Caco-2 (cell line): Measurements from ENCODE around the gene CERT1. TPM values are rescaled to one million over a fixed set of nuclear protein-coding genes. Genes with fewer than 3 reads are reported as not detected.
"Not testable (repeated sequence)": the region's sequence is repeated elsewhere in the genome, so short reads cannot be mapped to it uniquely, and the experiment has no call there.

Source experiments
- BruUV-seq: library from RNA; stranded (reverse); fragments of 400-500 nt; replicated peaks from 2 replicates; lab custom pipeline; 2021; lab: Mats Ljungman, UMichigan
- CTCF ChIA-PET: fragments of 300-600 bp; sonication (Branson Sonifier 250); formaldehyde crosslinking; loops from one replicate; lab custom pipeline; 2022; ENCODE audit warnings: antibody characterized with exemption; lab: Charles Lee
- POLR2A ChIA-PET: fragments of 300-600 bp; sonication (Branson Sonifier 250); formaldehyde crosslinking; loops from one replicate; lab custom pipeline; 2022; ENCODE audit warnings: antibody characterized with exemption; lab: Charles Lee
- DNase-seq, 2 experiments: peaks; one replicate each; pipeline versions ENCODE4 v3.0.0 to v3.0.0-alpha.2; 2020 to 2022
- H3K27me3 ChIP-seq: replicated peaks from 2 replicates; pipeline ENCODE4 v1.6.0; 2011; ENCODE audit warnings: low read length; ENCODE audit not compliant: control insufficient read depth, insufficient read depth
- H3K36me3 ChIP-seq: 2 replicates; pipeline ENCODE4 v1.5.1; 2011; ENCODE audit warnings: low read length; ENCODE audit not compliant: control insufficient read depth, insufficient read depth
- H3K4me1 ChIP-seq: fragments of 250-450 bp; sonication (Bioruptor Pico); 2 replicates; pipeline ENCODE4 v1.5.1; 2020; ENCODE audit warnings: mild to moderate bottlenecking
- H3K4me3 ChIP-seq: 2 replicates; pipeline ENCODE4 v1.5.1; 2011; ENCODE audit warnings: low read depth, mild to moderate bottlenecking, control low read depth, low read length
- H3K9me3 ChIP-seq: fragments of 250-450 bp; sonication (Bioruptor Pico); 2 replicates; pipeline ENCODE4 v1.5.1; 2020; ENCODE audit warnings: mild to moderate bottlenecking, moderate library complexity
- H3K27ac Mint-ChIP-seq: one replicate; pipeline ENCODE4 v1.8.0; 2022; ENCODE audit warnings: mixed read lengths; ENCODE audit not compliant: unreplicated experiment
- H3K27me3 Mint-ChIP-seq: one replicate; pipeline ENCODE4 v1.8.0; 2022; ENCODE audit warnings: mixed read lengths; ENCODE audit not compliant: insufficient read depth, unreplicated experiment
- H3K36me3 Mint-ChIP-seq: one replicate; pipeline ENCODE4 v1.8.0; 2022; ENCODE audit warnings: mild to moderate bottlenecking, mixed read lengths; ENCODE audit not compliant: insufficient read depth, unreplicated experiment
- H3K4me1 Mint-ChIP-seq: one replicate; pipeline ENCODE4 v1.8.0; 2022; ENCODE audit warnings: low read depth, mixed read lengths; ENCODE audit not compliant: unreplicated experiment
- H3K4me3 Mint-ChIP-seq: one replicate; pipeline ENCODE4 v1.8.0; 2022; ENCODE audit warnings: mild to moderate bottlenecking, moderate library complexity, mixed read lengths; ENCODE audit not compliant: unreplicated experiment
- H3K9me3 Mint-ChIP-seq: one replicate; pipeline ENCODE4 v1.8.0; 2022; ENCODE audit warnings: mixed read lengths; ENCODE audit not compliant: unreplicated experiment
- CTCF ChIP-seq, 2 experiments: fragments of 200-600 bp in 1 of 2; IDR thresholded peaks; 1 replicate in 1 of 2; 2 replicates in 1 of 2; pipeline versions ENCODE4 v1.5.1 to v1.8.0; 2011 to 2022; ENCODE audit warnings: antibody characterized with exemption in 1 of 2, control low read depth in 1 of 2, inconsistent platforms in 1 of 2, low read depth in 1 of 2, low read length in 1 of 2, mild to moderate bottlenecking in 1 of 2, moderate library complexity in 1 of 2; ENCODE audit not compliant: insufficient read depth in 1 of 2, severe bottlenecking in 1 of 2, unreplicated experiment in 1 of 2
- intact Hi-C: fragments of 100-400 bp; cut with micrococcal nuclease; formaldehyde crosslinking; loops from one replicate; pipeline ENCODE4 v1.10.0; 2022; ENCODE audit not compliant: unreplicated experiment
- total RNA-seq: library from RNA; stranded (reverse); gene quantifications from 2 replicates; pipeline ENCODE4 v1.2.3, GENCODE V29; 2022

Gene CERT1
- total RNA-seq, 1 experiment from 2014 or later = 44.3 TPM

GRCh38 chr5:75536694-75537360 lies 25.4 kb upstream of the CERT1 start:
- POLR2A ChIA-PET = no interaction called here
- TF ChIP-seq CTCF (IDR thresholded peaks at IDR 0.05; ENCODE audit: insufficient read depth in 1 of 2, low read depth in 1 of 2, low read length in 1 of 2, severe bottlenecking in 1 of 2, unreplicated experiment in 1 of 2) = no peak

GRCh38 chr5:75536147-75536546 lies 24.7 kb upstream of the CERT1 start:
- Mint-ChIP-seq H3K36me3 (no peaks in the 10 kb centered on the region), H3K4me3 (no peak overlapping the region), H3K9me3 (peaks cover 8% of the 10 kb centered on the region), H3K4me1 (no peaks in the 10 kb centered on the region), H3K27me3 (no peaks in the 10 kb centered on the region), H3K27ac (no peak overlapping the region)
- no peaks in the 10 kb centered on the region for H3K36me3 ChIP-seq
- no peaks in the 10 kb centered on the region for H3K4me1 ChIP-seq
- TF ChIP-seq CTCF (IDR thresholded peaks at IDR 0.05; ENCODE audit: insufficient read depth in 1 of 2, low read depth in 1 of 2, low read length in 1 of 2, severe bottlenecking in 1 of 2, unreplicated experiment in 1 of 2) = no peak
- intact Hi-C loops = no loop called here
- no peaks in the 10 kb centered on the region for H3K27me3 ChIP-seq
- ChIA-PET CTCF (no interaction called here), POLR2A (no interaction called here)
- H3K9me3 ChIP-seq = peaks cover 5% of the 10 kb centered on the region; the same call in 1 of the 2 replicates
- no TSS peak for BruUV-seq
- no peak for DNase-seq
- no peak overlapping the region for H3K4me3 ChIP-seq

More at GRCh38 chr5:75536694-75537360, 25.4 kb upstream of the CERT1 start:
- intact Hi-C loops = no loop called here
- DNase-seq = no peak
- no peaks in the 10 kb centered on the region for H3K27me3 ChIP-seq
- H3K4me1 ChIP-seq = no peaks in the 10 kb centered on the region
- no peaks in the 10 kb centered on the region for H3K36me3 ChIP-seq
- CTCF ChIA-PET = no interaction called here
- no peak overlapping the region for H3K4me3 ChIP-seq
- Mint-ChIP-seq H3K4me1 (no peaks in the 10 kb centered on the region), H3K27ac (no peak overlapping the region), H3K27me3 (no peaks in the 10 kb centered on the region), H3K9me3 (peaks cover 8% of the 10 kb centered on the region), H3K36me3 (no peaks in the 10 kb centered on the region), H3K4me3 (no peak overlapping the region)
- BruUV-seq = no TSS peak
- peaks cover 5% of the 10 kb centered on the region; the same call in 1 of the 2 replicates for H3K9me3 ChIP-seq

- H3K9me3 Mint-ChIP-seq = peaks cover 8% of the 10 kb centered on the region
- ChIA-PET POLR2A (no interaction called here), CTCF (no interaction called here)
- H3K27me3 ChIP-seq = no peaks in the 10 kb centered on the region
- H3K4me1 ChIP-seq = no peaks in the 10 kb centered on the region
- no peak overlapping the region for H3K4me3 Mint-ChIP-seq
- no peaks in the 10 kb centered on the region for H3K36me3 ChIP-seq
- H3K27me3 Mint-ChIP-seq = no peaks in the 10 kb centered on the region
- peaks cover 5% of the 10 kb centered on the region; the same call in 1 of the 2 replicates for H3K9me3 ChIP-seq
- H3K27ac Mint-ChIP-seq = no peak overlapping the region
- no peaks in the 10 kb centered on the region for H3K36me3 Mint-ChIP-seq
- no TSS peak for BruUV-seq
- no peak for DNase-seq
- intact Hi-C loops = no loop called here
- H3K4me3 ChIP-seq = no peak overlapping the region
- no peaks in the 10 kb centered on the region for H3K4me1 Mint-ChIP-seq
- TF ChIP-seq CTCF (IDR thresholded peaks at IDR 0.05; ENCODE audit: insufficient read depth in 1 of 2, low read depth in 1 of 2, low read length in 1 of 2, severe bottlenecking in 1 of 2, unreplicated experiment in 1 of 2) = no peak
Observed at GRCh38 chr5:75534734-75535133, 23.3 kb upstream of the CERT1 start.

- not testable (repeated sequence) for H3K4me1 ChIP-seq, H3K4me3 Mint-ChIP-seq
Observed at GRCh38 chr5:75533716-75534115, 22.3 kb upstream of the CERT1 start.

More at GRCh38 chr5:75533716-75534115, 22.3 kb upstream of the CERT1 start:
- H3K27me3 ChIP-seq, H3K27ac Mint-ChIP-seq, CTCF ChIA-PET, H3K36me3 Mint-ChIP-seq, DNase-seq, H3K4me1 Mint-ChIP-seq, BruUV-seq, H3K9me3 ChIP-seq, H3K9me3 Mint-ChIP-seq, H3K27me3 Mint-ChIP-seq, intact Hi-C loops, H3K4me3 ChIP-seq, H3K36me3 ChIP-seq, POLR2A ChIA-PET: not testable (repeated sequence)
